IMR-90 (cell line): ENCODE measurements around the gene IPMK. TPM values are rescaled to one million over a fixed set of nuclear protein-coding genes. Genes with fewer than 3 reads are reported as not detected.

Experiments
- ATAC-seq: fragments of 200-7000 bp; cut with Tn5 transposase; 2 replicates; pipeline ENCODE4 v1.9.1; 2020; ENCODE audit warnings: low read depth, mild to moderate bottlenecking, moderate library complexity
- BruUV-seq: library from RNA; stranded (reverse); fragments of 400-500 nt; replicated peaks from 2 replicates; lab custom pipeline; 2021; lab: Mats Ljungman, UMichigan
- CTCF ChIA-PET: fragments of 300-600 bp; formaldehyde crosslinking; extraction: SDS; loops from one replicate; lab custom pipeline; 2021; ENCODE audit warnings: antibody characterized with exemption; lab: Yijun Ruan, JAX
- POLR2A ChIA-PET: fragments of 300-600 bp; sonication (Branson Sonifier 250); formaldehyde crosslinking; loops from one replicate; lab custom pipeline; 2022; ENCODE audit warnings: antibody characterized with exemption; ENCODE audit not compliant: unreplicated experiment; lab: Charles Lee
- DNase-seq: peaks from one replicate; pipeline ENCODE4 v3.0.0; 2013
- H2AFZ ChIP-seq: replicated peaks from 2 replicates; pipeline ENCODE3; 2013; ENCODE audit warnings: low read length, mild to moderate bottlenecking; ENCODE audit not compliant: poor library complexity
- H2AK5ac ChIP-seq: 2 replicates; pipeline ENCODE4 v1.6.1; 2013; ENCODE audit warnings: low read depth, low read length, inconsistent platforms
- H2AK9ac ChIP-seq: replicated peaks from 2 replicates; pipeline ENCODE3; 2013; ENCODE audit warnings: mild to moderate bottlenecking, low read depth, low read length, moderate library complexity; ENCODE audit not compliant: poor library complexity
- H2BK120ac ChIP-seq: 2 replicates; pipeline ENCODE4 v1.6.1; 2013; ENCODE audit warnings: low read depth, low read length, inconsistent platforms
- H2BK15ac ChIP-seq: 3 replicates; pipeline ENCODE4 v1.6.1; 2013; ENCODE audit warnings: low read depth, low read length, inconsistent platforms
- H2BK20ac ChIP-seq: 2 replicates; pipeline ENCODE4 v1.6.1; 2013; ENCODE audit warnings: low read depth, mild to moderate bottlenecking, inconsistent platforms, low read length, moderate library complexity
- H2BK5ac ChIP-seq: 2 replicates; pipeline ENCODE4 v1.6.1; 2013; ENCODE audit warnings: mild to moderate bottlenecking, low read depth, low read length, inconsistent platforms; ENCODE audit not compliant: poor library complexity, severe bottlenecking
- H3K14ac ChIP-seq: replicated peaks from 2 replicates; pipeline ENCODE4 v1.6.1; 2013; ENCODE audit warnings: low read depth, low read length, inconsistent platforms
- H3K18ac ChIP-seq: 2 replicates; pipeline ENCODE4 v1.6.1; 2013; ENCODE audit warnings: low read depth, low read length, control low read depth
- H3K23ac ChIP-seq: 2 replicates; pipeline ENCODE4 v1.6.1; 2013; ENCODE audit warnings: low read depth, low read length, inconsistent platforms
- H3K27ac ChIP-seq: 2 replicates; pipeline ENCODE4 v1.5.1; 2013; ENCODE audit warnings: mild to moderate bottlenecking, control low read depth, low read length; ENCODE audit not compliant: insufficient read depth
- H3K27me3 ChIP-seq: 2 replicates; pipeline ENCODE4 v1.6.1; 2013; ENCODE audit warnings: low read length; ENCODE audit not compliant: control insufficient read depth, insufficient read depth
- H3K36me3 ChIP-seq: 2 replicates; pipeline ENCODE4 v1.6.1; 2013; ENCODE audit warnings: low read length, mixed read lengths; ENCODE audit not compliant: control insufficient read depth, insufficient read depth
- H3K4ac ChIP-seq: 2 replicates; pipeline ENCODE4 v1.6.1; 2013; ENCODE audit warnings: low read depth, low read length, inconsistent platforms
- H3K4me1 ChIP-seq: 2 replicates; pipeline ENCODE4 v1.6.1; 2013; ENCODE audit warnings: low read length, mixed read lengths; ENCODE audit not compliant: control insufficient read depth, insufficient read depth
- H3K4me2 ChIP-seq: 2 replicates; pipeline ENCODE4 v1.6.1; 2013; ENCODE audit warnings: low read depth, mild to moderate bottlenecking, control low read depth, low read length, moderate library complexity
- H3K4me3 ChIP-seq: 2 replicates; pipeline ENCODE4 v1.5.1; 2013; ENCODE audit warnings: low read depth, mild to moderate bottlenecking, control low read depth, low read length, moderate library complexity; ENCODE audit not compliant: insufficient read depth
- H3K56ac ChIP-seq: 2 replicates; pipeline ENCODE4 v1.6.1; 2013; ENCODE audit warnings: low read length, inconsistent platforms; ENCODE audit not compliant: insufficient read depth; ENCODE audit errors: extremely low read depth
- H3K79me1 ChIP-seq, 2 experiments: 2 replicates each; pipeline ENCODE4 v1.6.1; 2013; ENCODE audit warnings: low read length in 2 of 2, inconsistent platforms in 1 of 2, low read depth in 1 of 2
- H3K9ac ChIP-seq: 2 replicates; pipeline ENCODE4 v1.6.1; 2013; ENCODE audit warnings: low read depth, low read length, control low read depth
- H3K9me1 ChIP-seq: 2 replicates; pipeline ENCODE4 v1.6.1; 2013; ENCODE audit warnings: low read length, inconsistent platforms; ENCODE audit not compliant: insufficient read depth
- H3K9me3 ChIP-seq: 2 replicates; pipeline ENCODE4 v1.6.1; 2013; ENCODE audit warnings: low read length; ENCODE audit not compliant: control insufficient read depth, insufficient read depth
- H4K20me1 ChIP-seq: 2 replicates; pipeline ENCODE4 v1.6.1; 2013; ENCODE audit warnings: low read length, inconsistent platforms; ENCODE audit not compliant: insufficient read depth
- H4K5ac ChIP-seq: 2 replicates; pipeline ENCODE4 v1.6.1; 2013; ENCODE audit warnings: mild to moderate bottlenecking, low read depth, low read length, control low read depth
- H4K8ac ChIP-seq, 2 experiments: 2 replicates each; pipeline ENCODE4 v1.6.1; 2013; ENCODE audit warnings: low read depth in 2 of 2, low read length in 2 of 2, control low read depth in 1 of 2, inconsistent platforms in 1 of 2
- H4K91ac ChIP-seq: 2 replicates; pipeline ENCODE4 v1.6.1; 2013; ENCODE audit warnings: low read depth, low read length, inconsistent platforms; ENCODE audit not compliant: insufficient read depth
- BHLHE40 ChIP-seq: fragments of 150-350 bp; IDR thresholded peaks from 2 replicates; pipeline ENCODE4 v1.6.1; 2016; ENCODE audit warnings: mild to moderate bottlenecking, low read depth, low read length
- CEBPB ChIP-seq: IDR thresholded peaks from 2 replicates; pipeline ENCODE4 v1.6.1; 2012; ENCODE audit warnings: low read depth, low read length, improper control_type of control experiment
- CHD1 ChIP-seq: IDR thresholded peaks from 2 replicates; pipeline ENCODE4 v1.6.1; 2012; ENCODE audit warnings: low read depth, low read length, improper control_type of control experiment
- FOS ChIP-seq: fragments of 150-350 bp; IDR thresholded peaks from 2 replicates; pipeline ENCODE4 v1.6.1; 2016; ENCODE audit warnings: low read depth, low read length
- MAFK ChIP-seq: IDR thresholded peaks from 2 replicates; pipeline ENCODE4 v1.6.1; 2012; ENCODE audit warnings: low read depth, low read length, improper control_type of control experiment
- MAZ ChIP-seq: IDR thresholded peaks from 2 replicates; pipeline ENCODE4 v1.6.1; 2012; ENCODE audit warnings: low read depth, mild to moderate bottlenecking, low read length, improper control_type of control experiment, moderate library complexity, borderline replicate concordance
- MXI1 ChIP-seq: IDR thresholded peaks from 2 replicates; pipeline ENCODE4 v1.6.1; 2012; ENCODE audit warnings: low read depth, mild to moderate bottlenecking, low read length, moderate library complexity, borderline replicate concordance
- NFE2L2 ChIP-seq: fragments of 150-350 bp; IDR thresholded peaks from 2 replicates; pipeline ENCODE4 v1.6.1; 2016; ENCODE audit warnings: low read depth, mild to moderate bottlenecking, low read length
- POLR2A ChIP-seq: IDR thresholded peaks from 2 replicates; pipeline ENCODE4 v1.6.1; 2012; ENCODE audit warnings: mild to moderate bottlenecking, low read depth, low read length
- RAD21 ChIP-seq: IDR thresholded peaks from 2 replicates; pipeline ENCODE4 v1.6.1; 2012; ENCODE audit warnings: low read length, improper control_type of control experiment
- RCOR1 ChIP-seq: IDR thresholded peaks from 2 replicates; pipeline ENCODE4 v1.6.1; 2012; ENCODE audit warnings: mild to moderate bottlenecking, low read length, improper control_type of control experiment; ENCODE audit not compliant: insufficient replicate concordance
- RFX5 ChIP-seq: IDR thresholded peaks from 2 replicates; pipeline ENCODE4 v1.8.0; 2012; ENCODE audit warnings: low read depth, mild to moderate bottlenecking, low read length, moderate library complexity
- SMC3 ChIP-seq: fragments of 150-350 bp; IDR thresholded peaks from 2 replicates; pipeline ENCODE4 v1.6.1; 2016; ENCODE audit warnings: low read depth, mild to moderate bottlenecking, antibody characterized with exemption, low read length, moderate library complexity
- USF2 ChIP-seq: fragments of 150-350 bp; IDR thresholded peaks from 2 replicates; pipeline ENCODE4 v1.6.1; 2017; ENCODE audit warnings: mild to moderate bottlenecking, antibody characterized with exemption, low read length, low read depth
- WGBS, 2 experiments: methylation state at CpG; one replicate each; pipeline versions ENCODE4 v1.1.5 to v1.1.7; 2013; ENCODE audit warnings: missing lambda C conversion rate in 2 of 2; ENCODE audit not compliant: insufficient read length in 1 of 2; ENCODE audit errors: extremely low coverage in 2 of 2; 5-methylcytosine and 5-hydroxymethylcytosine counted together
- dilution Hi-C: fragments of 300-500 bp; cut with HindIII; formaldehyde crosslinking; loops from one replicate; pipeline ENCODE4 v1.14.3; 2018; ENCODE audit warnings: low sequenced_read_pairs; ENCODE audit not compliant: unreplicated experiment
- in situ Hi-C: fragments of 300-500 bp; cut with MboI; formaldehyde crosslinking; loops from 3 replicates; pipeline ENCODE4 v1.14.3; 2019; ENCODE audit warnings: low sequenced_read_pairs, inconsistent platforms, mixed read lengths
- intact Hi-C: fragments of 100-400 bp; cut with micrococcal nuclease; formaldehyde crosslinking; loops from 2 replicates; pipeline ENCODE4 v1.10.0; 2022
- polyA plus RNA-seq, 3 experiments: library from polyadenylated mRNA; depleted of rRNA; stranded (reverse); fragments of >200 nt; gene quantifications; 2 replicates each; pipeline ENCODE4 v1.2.3, GENCODE V29; 2012; ENCODE audit warnings: low replicate concordance in 1 of 3
- total RNA-seq: library from RNA; depleted of rRNA; stranded (reverse); fragments of >200 nt; gene quantifications from 2 replicates; pipeline ENCODE4 v1.2.3, GENCODE V29; 2012
- TF ChIP-seq, protein P1 (sequence below): fragments of 150-350 bp; IDR thresholded peaks from 2 replicates; pipeline ENCODE4 v1.6.1; 2016; ENCODE audit warnings: low read depth, mild to moderate bottlenecking, low read length, moderate library complexity, borderline replicate concordance
- TF ChIP-seq, protein P2 (sequence below): conservative IDR thresholded peaks from 2 replicates; pipeline ENCODE4 v1.5.1; 2012; ENCODE audit warnings: mild to moderate bottlenecking, low read depth, low read length, improper control_type of control experiment

IPMK gene
- total and polyA plus RNA-seq, 2 of the 4 experiments (the other 2 are of a cell fraction): 0.89 to 2.0 TPM

GRCh38 chr10:58184120-58184670 lies 83.5 kb downstream of the IPMK start:
- ChIA-PET CTCF (interaction anchor here (1.1 kb wide), 1 partner anchor 15 kb away, joined by 3 read pairs; no protein-coding TSS in a partner anchor), POLR2A (no interaction called here)
- no peak overlapping the region for H3K4me2 ChIP-seq
- H3K23ac ChIP-seq: no peak overlapping the region
- H3K36me3 ChIP-seq: no peaks in the 10 kb centered on the region
- no peak overlapping the region for H2AK9ac ChIP-seq
- no peak overlapping the region for H4K5ac ChIP-seq
- no peak overlapping the region for H3K56ac ChIP-seq
- H3K9ac ChIP-seq: no peak overlapping the region
- no peaks in the 10 kb centered on the region for H3K79me1 ChIP-seq
- no peaks in the 10 kb centered on the region for H3K9me3 ChIP-seq
- no peak overlapping the region for H3K4me3 ChIP-seq
- dilution Hi-C loops: loop anchor here (25.0 kb wide), 1 partner anchor 128 kb away; no protein-coding TSS in a partner anchor
- TF ChIP-seq USF2 (no peak), POLR2A (no peak), MAFK (no peak), RFX5 (no peak), NFE2L2 (no peak), MXI1 (no peak), RCOR1 (no peak), CEBPB (no peak), SMC3 (no peak), CHD1 (no peak), FOS (no peak), BHLHE40 (no peak), MAZ (no peak), RAD21 (no peak)
- TF ChIP-seq, protein P1, sequence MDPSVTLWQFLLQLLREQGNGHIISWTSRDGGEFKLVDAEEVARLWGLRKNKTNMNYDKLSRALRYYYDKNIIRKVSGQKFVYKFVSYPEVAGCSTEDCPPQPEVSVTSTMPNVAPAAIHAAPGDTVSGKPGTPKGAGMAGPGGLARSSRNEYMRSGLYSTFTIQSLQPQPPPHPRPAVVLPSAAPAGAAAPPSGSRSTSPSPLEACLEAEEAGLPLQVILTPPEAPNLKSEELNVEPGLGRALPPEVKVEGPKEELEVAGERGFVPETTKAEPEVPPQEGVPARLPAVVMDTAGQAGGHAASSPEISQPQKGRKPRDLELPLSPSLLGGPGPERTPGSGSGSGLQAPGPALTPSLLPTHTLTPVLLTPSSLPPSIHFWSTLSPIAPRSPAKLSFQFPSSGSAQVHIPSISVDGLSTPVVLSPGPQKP: no peak
- TF ChIP-seq, protein P2, sequence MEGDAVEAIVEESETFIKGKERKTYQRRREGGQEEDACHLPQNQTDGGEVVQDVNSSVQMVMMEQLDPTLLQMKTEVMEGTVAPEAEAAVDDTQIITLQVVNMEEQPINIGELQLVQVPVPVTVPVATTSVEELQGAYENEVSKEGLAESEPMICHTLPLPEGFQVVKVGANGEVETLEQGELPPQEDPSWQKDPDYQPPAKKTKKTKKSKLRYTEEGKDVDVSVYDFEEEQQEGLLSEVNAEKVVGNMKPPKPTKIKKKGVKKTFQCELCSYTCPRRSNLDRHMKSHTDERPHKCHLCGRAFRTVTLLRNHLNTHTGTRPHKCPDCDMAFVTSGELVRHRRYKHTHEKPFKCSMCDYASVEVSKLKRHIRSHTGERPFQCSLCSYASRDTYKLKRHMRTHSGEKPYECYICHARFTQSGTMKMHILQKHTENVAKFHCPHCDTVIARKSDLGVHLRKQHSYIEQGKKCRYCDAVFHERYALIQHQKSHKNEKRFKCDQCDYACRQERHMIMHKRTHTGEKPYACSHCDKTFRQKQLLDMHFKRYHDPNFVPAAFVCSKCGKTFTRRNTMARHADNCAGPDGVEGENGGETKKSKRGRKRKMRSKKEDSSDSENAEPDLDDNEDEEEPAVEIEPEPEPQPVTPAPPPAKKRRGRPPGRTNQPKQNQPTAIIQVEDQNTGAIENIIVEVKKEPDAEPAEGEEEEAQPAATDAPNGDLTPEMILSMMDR: no peak
- no peak overlapping the region for H3K27ac ChIP-seq
- no peak overlapping the region for H4K8ac ChIP-seq
- no peak for DNase-seq
- no peak overlapping the region for H2BK5ac ChIP-seq
- H2BK15ac ChIP-seq: no peak overlapping the region
- no peak for ATAC-seq
- H2AK5ac ChIP-seq: no peak overlapping the region
- no peak overlapping the region for H3K4ac ChIP-seq
- H3K4me1 ChIP-seq: no peaks in the 10 kb centered on the region
- H2BK20ac ChIP-seq: no peak overlapping the region
- H4K91ac ChIP-seq: no peak overlapping the region
- H2BK120ac ChIP-seq: no peak overlapping the region
- no peak overlapping the region for H3K18ac ChIP-seq
- in situ Hi-C loops: no loop called here
- no peak overlapping the region for H3K14ac ChIP-seq
- no peaks in the 10 kb centered on the region; the same call in 1 of the 2 replicates for H4K20me1 ChIP-seq
- 0 out of 2 replicates have a peak, but pooled peaks cover 2% of the 10 kb centered on the region for H3K9me1 ChIP-seq
- H2AFZ ChIP-seq: no peak overlapping the region
- intact Hi-C loops: no loop called here
- no TSS peak for BruUV-seq
- no peaks in the 10 kb centered on the region for H3K27me3 ChIP-seq
- no CpG with 5 or more reads among the region's 7 CpGs for WGBS, 2 experiments
